Upper lobe of left lung (tissue), 6 donors: ENCODE results near the gene NOG. TPM values are rescaled to one million over a fixed set of nuclear protein-coding genes. Genes with fewer than 3 reads are reported as not detected.

Source experiments
- ATAC-seq, 2 donors: fragments of 200-7000 bp; cut with Tn5 transposase; one replicate each; pipeline ENCODE4 v1.9.1; 2022; ENCODE audit warnings: mild to moderate bottlenecking in 2 of 2, moderate library complexity in 2 of 2; ENCODE audit not compliant: low FRiP score in 2 of 2
- DNase-seq, 2 donors: peaks; one replicate each; pipeline ENCODE4 v3.0.0-alpha.2; 2019 to 2020
- H3K27ac ChIP-seq, 4 donors: fragments of 200-600 bp; sonication (generic); one replicate each; pipeline ENCODE4 v1.5.1; 2016 to 2019
- H3K27me3 ChIP-seq, 4 donors: fragments of 200-600 bp; sonication (generic); one replicate each; pipeline ENCODE4 v1.5.1; 2017 to 2019
- H3K36me3 ChIP-seq, 4 donors: fragments of 200-600 bp; sonication (generic); one replicate each; pipeline ENCODE4 v1.5.1; 2016 to 2019
- H3K4me1 ChIP-seq, 4 donors: fragments of 200-600 bp; sonication (generic); one replicate each; pipeline ENCODE4 v1.5.1; 2018 to 2019
- H3K4me3 ChIP-seq, 4 donors: fragments of 200-600 bp; sonication (generic); one replicate each; pipeline ENCODE4 v1.5.1; 2017 to 2019; ENCODE audit warnings: mild to moderate bottlenecking in 2 of 4, moderate library complexity in 1 of 4
- H3K9me3 ChIP-seq, 4 donors: fragments of 200-600 bp; sonication (generic); one replicate each; pipeline ENCODE4 v1.5.1; 2018 to 2019
- EP300 ChIP-seq, 4 donors: sonication (generic); formaldehyde crosslinking; IDR thresholded peaks; one replicate each; pipeline ENCODE4 v1.5.1; 2017; ENCODE audit warnings: antibody characterized with exemption in 4 of 4, control low read depth in 2 of 4
- POLR2A ChIP-seq, 4 donors: fragments of 450-650 bp; IDR thresholded peaks; one replicate each; pipeline ENCODE4 v1.5.1; 2016 to 2017; ENCODE audit warnings: antibody characterized with exemption in 4 of 4, mild to moderate bottlenecking in 2 of 4
- POLR2AphosphoS5 ChIP-seq, 2 donors: sonication (generic); formaldehyde crosslinking; IDR thresholded peaks; one replicate each; pipeline ENCODE4 v1.5.1; 2017; ENCODE audit warnings: antibody characterized with exemption in 2 of 2
- WGBS, 2 donors: methylation state at CpG; one replicate each; pipeline ENCODE4 v1.1.5; 2017 to 2018; 5-methylcytosine and 5-hydroxymethylcytosine counted together
- total RNA-seq, 6 donors: library from RNA; depleted of rRNA in 4 of 6; stranded (reverse); fragments of >200 nt in 4 of 6; gene quantifications; one replicate each; pipeline versions ENCODE4 v1.1.0 to v1.2.1, GENCODE V29; 2016 to 2021
- TF ChIP-seq, protein P1 (sequence below), 6 experiments: fragments of 450-650 bp in 4 of 6; fragments of 200-600 bp in 2 of 6; sonication (generic) in 2 of 6; IDR thresholded peaks; one replicate each; pipeline ENCODE4 v1.5.1; 2016 to 2019; ENCODE audit warnings: antibody characterized with exemption in 6 of 6
- donor health status: DM: no; HTN: no; CAD: no; lungs with moderate emphysema.
- donor health status: DM: no; HTN: yes; CAD: no; lungs with severe emphysema.

NOG gene
- total RNA-seq, 6 donors from 2014 or later = 0.80 to 8.5 (median 2.2) TPM; not detected in 1

DNA sequence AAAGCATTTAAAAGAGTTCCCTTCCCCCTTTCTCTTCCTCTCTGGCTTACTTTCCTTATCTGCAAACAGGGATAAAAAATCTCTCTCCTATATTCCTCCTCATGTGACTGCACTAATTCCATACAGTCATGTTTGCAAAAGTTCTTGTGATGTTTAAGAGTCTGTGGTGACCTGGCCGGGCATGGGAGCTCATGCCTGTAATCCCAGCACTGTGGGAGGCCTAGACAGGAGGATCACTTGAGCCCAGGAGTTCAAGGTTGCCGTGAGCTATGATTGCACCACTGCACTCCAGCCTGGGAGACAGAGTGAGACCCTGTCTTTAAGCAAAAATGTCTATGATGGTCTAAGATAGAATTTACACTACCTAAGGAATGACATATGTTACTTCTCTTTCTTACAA is 19.6 kb downstream of the NOG start:
- no peaks in the 10 kb centered on the region for H3K9me3 ChIP-seq
- no peaks in the 10 kb centered on the region for H3K36me3 ChIP-seq
- no peak for DNase-seq
- H3K4me3 ChIP-seq = no peak overlapping the region
- WGBS, 2 donors = 73 to 81% methylated on average over 2 of the region's 2 CpGs
- H3K4me1 ChIP-seq = no peaks in the 10 kb centered on the region
- no peak for ATAC-seq
- no peak for TF ChIP-seq EP300 (IDR thresholded peaks at IDR 0.05)
- TF ChIP-seq POLR2AphosphoS5 (IDR thresholded peaks at IDR 0.05) = no peak
- TF ChIP-seq POLR2A (IDR thresholded peaks at IDR 0.05) = no peak
- TF ChIP-seq, protein P1, sequence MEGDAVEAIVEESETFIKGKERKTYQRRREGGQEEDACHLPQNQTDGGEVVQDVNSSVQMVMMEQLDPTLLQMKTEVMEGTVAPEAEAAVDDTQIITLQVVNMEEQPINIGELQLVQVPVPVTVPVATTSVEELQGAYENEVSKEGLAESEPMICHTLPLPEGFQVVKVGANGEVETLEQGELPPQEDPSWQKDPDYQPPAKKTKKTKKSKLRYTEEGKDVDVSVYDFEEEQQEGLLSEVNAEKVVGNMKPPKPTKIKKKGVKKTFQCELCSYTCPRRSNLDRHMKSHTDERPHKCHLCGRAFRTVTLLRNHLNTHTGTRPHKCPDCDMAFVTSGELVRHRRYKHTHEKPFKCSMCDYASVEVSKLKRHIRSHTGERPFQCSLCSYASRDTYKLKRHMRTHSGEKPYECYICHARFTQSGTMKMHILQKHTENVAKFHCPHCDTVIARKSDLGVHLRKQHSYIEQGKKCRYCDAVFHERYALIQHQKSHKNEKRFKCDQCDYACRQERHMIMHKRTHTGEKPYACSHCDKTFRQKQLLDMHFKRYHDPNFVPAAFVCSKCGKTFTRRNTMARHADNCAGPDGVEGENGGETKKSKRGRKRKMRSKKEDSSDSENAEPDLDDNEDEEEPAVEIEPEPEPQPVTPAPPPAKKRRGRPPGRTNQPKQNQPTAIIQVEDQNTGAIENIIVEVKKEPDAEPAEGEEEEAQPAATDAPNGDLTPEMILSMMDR (IDR thresholded peaks at IDR 0.05) = no peak
- no peaks in the 10 kb centered on the region for H3K27me3 ChIP-seq
- no peak overlapping the region for H3K27ac ChIP-seq

DNA sequence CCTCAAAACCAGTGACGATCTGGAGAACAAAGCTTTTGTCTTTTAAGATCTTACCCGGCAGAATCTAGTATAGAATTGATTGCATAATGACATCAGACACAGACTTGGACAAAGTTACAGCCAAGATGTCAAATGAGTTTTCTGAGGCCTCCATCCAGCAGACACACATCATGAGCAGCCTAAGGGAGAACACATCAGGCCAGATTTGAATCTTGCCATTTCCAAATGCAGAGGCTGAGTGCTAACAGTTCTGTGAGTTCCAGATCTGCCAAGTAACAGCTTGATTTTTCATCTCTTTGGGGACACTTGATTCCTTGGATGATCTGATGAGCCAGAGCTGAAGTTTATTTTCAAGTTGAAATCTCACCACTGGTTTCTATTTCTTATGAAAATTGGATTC is 21.0 kb downstream of the NOG start:
- no peaks in the 10 kb centered on the region for H3K4me1 ChIP-seq
- DNase-seq (no peak), ATAC-seq (no peak)
- H3K27ac ChIP-seq = no peak overlapping the region
- WGBS, 2 donors = 70 to 85% methylated on average over 2 of the region's 2 CpGs
- H3K36me3 ChIP-seq = no peaks in the 10 kb centered on the region
- TF ChIP-seq, protein P1 (IDR thresholded peaks at IDR 0.05) = no peak
- no peak for TF ChIP-seq POLR2A (IDR thresholded peaks at IDR 0.05)
- TF ChIP-seq POLR2AphosphoS5 (IDR thresholded peaks at IDR 0.05) = no peak
- TF ChIP-seq EP300 (IDR thresholded peaks at IDR 0.05) = no peak
- H3K27me3 ChIP-seq = no peaks in the 10 kb centered on the region
- H3K9me3 ChIP-seq = no peaks in the 10 kb centered on the region
- no peak overlapping the region for H3K4me3 ChIP-seq

DNA sequence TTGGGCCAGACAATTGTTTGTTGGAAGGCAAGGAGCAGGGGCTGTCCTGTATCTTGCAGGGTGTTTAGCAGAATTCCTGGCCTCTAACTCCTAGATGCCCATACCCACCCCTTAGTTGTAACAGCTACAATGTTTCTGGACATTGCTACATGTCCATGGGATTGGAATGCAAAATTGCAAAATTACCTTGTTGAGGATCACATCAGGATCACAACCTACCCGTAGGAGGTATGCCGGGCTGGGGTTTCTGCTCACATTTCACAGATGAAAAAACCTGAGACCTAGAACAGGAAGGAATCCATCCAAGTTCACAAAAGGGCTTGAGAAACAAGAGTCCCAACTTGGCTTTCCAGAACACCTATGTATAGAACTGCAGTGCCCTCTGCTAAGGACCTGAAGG is 22.7 kb downstream of the NOG start:
- H3K9me3 ChIP-seq = no peaks in the 10 kb centered on the region
- H3K4me3 ChIP-seq = no peak overlapping the region
- TF ChIP-seq POLR2A (IDR thresholded peaks at IDR 0.05) (no peak), POLR2AphosphoS5 (IDR thresholded peaks at IDR 0.05) (no peak), EP300 (IDR thresholded peaks at IDR 0.05) (no peak)
- TF ChIP-seq, protein P1 (IDR thresholded peaks at IDR 0.05) = no peak
- no peak overlapping the region for H3K27ac ChIP-seq
- H3K27me3 ChIP-seq = no peaks in the 10 kb centered on the region
- 74 to 81% methylated on average over 2 of the region's 2 CpGs for WGBS, 2 donors
- no peaks in the 10 kb centered on the region for H3K36me3 ChIP-seq
- ATAC-seq (no peak), DNase-seq (no peak)
- H3K4me1 ChIP-seq = no peaks in the 10 kb centered on the region

DNA sequence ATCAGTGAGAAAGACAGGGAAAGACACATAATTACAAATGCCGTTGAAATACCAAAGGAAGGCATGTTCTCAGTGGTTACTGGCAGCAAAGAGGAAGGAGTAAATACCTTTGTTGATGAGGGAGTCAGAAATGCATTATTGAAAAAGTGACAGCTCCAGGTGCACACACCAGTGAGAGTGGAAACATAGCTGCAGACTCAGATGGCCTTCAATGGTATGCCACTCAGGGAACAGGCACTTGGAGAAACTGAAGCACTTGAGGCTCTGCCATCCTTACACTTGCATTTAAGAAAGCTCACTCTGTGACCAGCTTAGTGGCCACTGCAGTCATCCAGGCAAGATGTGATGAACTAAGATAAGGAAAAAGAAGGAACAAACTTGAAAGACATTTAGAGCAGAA is 29.9 kb downstream of the NOG start:
- H3K4me1 ChIP-seq = no peaks in the 10 kb centered on the region
- TF ChIP-seq POLR2A (IDR thresholded peaks at IDR 0.05) (no peak), EP300 (IDR thresholded peaks at IDR 0.05) (no peak), POLR2AphosphoS5 (IDR thresholded peaks at IDR 0.05) (no peak)
- TF ChIP-seq, protein P1 (IDR thresholded peaks at IDR 0.05) = no peak
- H3K9me3 ChIP-seq = no peaks in the 10 kb centered on the region
- no peak overlapping the region for H3K27ac ChIP-seq
- no peaks in the 10 kb centered on the region for H3K36me3 ChIP-seq
- H3K27me3 ChIP-seq = no peaks in the 10 kb centered on the region
- DNase-seq = no peak
- ATAC-seq = no peak
- no peak overlapping the region for H3K4me3 ChIP-seq
- WGBS, 2 donors = 49 to 59% methylated on average over 1 of the region's 1 CpG

DNA sequence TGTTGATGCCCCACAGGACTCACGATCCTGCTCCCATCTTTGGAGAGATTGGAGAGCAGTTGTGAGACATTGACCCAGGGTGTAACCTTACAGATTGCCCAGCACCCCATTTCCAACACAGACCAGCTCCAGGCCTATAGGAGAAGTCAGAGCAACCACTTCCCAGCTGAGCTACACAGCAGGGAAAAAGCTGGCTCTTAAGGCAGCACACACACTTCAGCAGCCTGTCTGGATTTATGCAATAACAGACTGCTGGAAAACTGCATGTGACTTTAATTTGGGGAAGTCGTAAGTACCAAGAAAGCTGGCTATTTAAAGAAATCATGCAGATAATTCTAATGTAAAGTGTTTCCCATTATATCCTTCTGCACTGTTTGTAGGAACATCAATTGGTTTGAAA is 30.8 kb downstream of the NOG start:
- DNase-seq (no peak), ATAC-seq (peak in 1 of 2 donors; percentile 31)
- Histone ChIP-seq H3K27ac (no peak overlapping the region), H3K27me3 (no peaks in the 10 kb centered on the region), H3K36me3 (no peaks in the 10 kb centered on the region), H3K4me1 (no peaks in the 10 kb centered on the region), H3K4me3 (no peak overlapping the region), H3K9me3 (no peaks in the 10 kb centered on the region)
- WGBS, 2 donors = 60 to 66% methylated on average over 2 of the region's 2 CpGs
- TF ChIP-seq POLR2A (IDR thresholded peaks at IDR 0.05) (no peak), POLR2AphosphoS5 (IDR thresholded peaks at IDR 0.05) (no peak), EP300 (IDR thresholded peaks at IDR 0.05) (no peak)
- TF ChIP-seq, protein P1 (IDR thresholded peaks at IDR 0.05) = no peak
